Common myeloid progenitor, CD34-positive (primary cell): Measurements from ENCODE around the gene SNX24.

Source experiments
- CTCF ChIA-PET: fragments of 350-600 bp; sonication (Branson Sonifier 250); formaldehyde crosslinking; loops from one replicate; lab custom pipeline; 2021; ENCODE audit warnings: antibody characterized with exemption; lab: Charles Lee
- POLR2A ChIA-PET: fragments of 350-600 bp; sonication (Branson Sonifier 250); formaldehyde crosslinking; loops from one replicate; lab custom pipeline; 2021; ENCODE audit warnings: antibody characterized with exemption; lab: Charles Lee
- DNase-seq, 3 donors: peaks; one replicate each; pipeline versions ENCODE4 v3.0.0 to v3.0.0-alpha.2; 2013
- H3K27ac ChIP-seq, 2 experiments: 1 replicate in 1 of 2; 2 replicates in 1 of 2; pipeline ENCODE4 v1.7.0; 2013; ENCODE audit warnings: inconsistent platforms in 2 of 2, low read length in 2 of 2, mild to moderate bottlenecking in 2 of 2, low read depth in 1 of 2, moderate library complexity in 1 of 2; ENCODE audit not compliant: severe bottlenecking in 2 of 2, insufficient read depth in 1 of 2, poor library complexity in 1 of 2
- H3K27me3 ChIP-seq, 5 experiments: replicated peaks in 2 of 5; 1 replicate in 3 of 5; 2 replicates in 2 of 5; pipeline versions ENCODE4 v1.6.1 to v1.7.0; 2013; ENCODE audit warnings: low read length in 4 of 5, mild to moderate bottlenecking in 2 of 5, moderate library complexity in 2 of 5, inconsistent platforms in 1 of 5; ENCODE audit not compliant: insufficient read depth in 5 of 5, control insufficient read depth in 4 of 5
- H3K36me3 ChIP-seq, 4 experiments: 1 replicate in 2 of 4; 2 replicates in 2 of 4; pipeline versions ENCODE4 v1.6.1 to v1.7.0; 2013; ENCODE audit warnings: low read length in 3 of 4, control low read depth in 1 of 4, mild to moderate bottlenecking in 1 of 4; ENCODE audit not compliant: control insufficient read depth in 4 of 4, insufficient read depth in 4 of 4
- H3K4me1 ChIP-seq, 4 experiments: 1 replicate in 3 of 4; 2 replicates in 1 of 4; pipeline versions ENCODE4 v1.6.1 to v1.7.1; 2013; ENCODE audit warnings: low read length in 3 of 4, mild to moderate bottlenecking in 3 of 4, control low read depth in 1 of 4, inconsistent platforms in 1 of 4, moderate library complexity in 1 of 4; ENCODE audit not compliant: control insufficient read depth in 4 of 4, insufficient read depth in 4 of 4; ENCODE audit errors: control extremely low read depth in 1 of 4
- H3K4me3 ChIP-seq, 7 experiments: 1 replicate in 4 of 7; 2 replicates in 3 of 7; pipeline versions ENCODE4 v1.5.1 to v1.7.0; 2013; ENCODE audit warnings: mild to moderate bottlenecking in 7 of 7, low read length in 6 of 7, moderate library complexity in 6 of 7, inconsistent platforms in 2 of 7, low read depth in 2 of 7, control low read depth in 1 of 7; ENCODE audit not compliant: insufficient read depth in 4 of 7, control insufficient read depth in 1 of 7; ENCODE audit errors: extremely low read depth in 1 of 7
- H3K9me3 ChIP-seq, 5 experiments: 1 replicate in 4 of 5; 2 replicates in 1 of 5; pipeline versions ENCODE4 v1.6.1 to v1.7.1; 2013; ENCODE audit warnings: low read length in 4 of 5, mild to moderate bottlenecking in 2 of 5, inconsistent platforms in 1 of 5, low read depth in 1 of 5, moderate library complexity in 1 of 5; ENCODE audit not compliant: control insufficient read depth in 4 of 5, insufficient read depth in 2 of 5; ENCODE audit errors: control extremely low read depth in 1 of 5
- WGBS: methylation state at CpG from one replicate; pipeline ENCODE4 v1.1.5; 2013; ENCODE audit not compliant: insufficient coverage; 5-methylcytosine and 5-hydroxymethylcytosine counted together

The SNX24 gene

DNA sequence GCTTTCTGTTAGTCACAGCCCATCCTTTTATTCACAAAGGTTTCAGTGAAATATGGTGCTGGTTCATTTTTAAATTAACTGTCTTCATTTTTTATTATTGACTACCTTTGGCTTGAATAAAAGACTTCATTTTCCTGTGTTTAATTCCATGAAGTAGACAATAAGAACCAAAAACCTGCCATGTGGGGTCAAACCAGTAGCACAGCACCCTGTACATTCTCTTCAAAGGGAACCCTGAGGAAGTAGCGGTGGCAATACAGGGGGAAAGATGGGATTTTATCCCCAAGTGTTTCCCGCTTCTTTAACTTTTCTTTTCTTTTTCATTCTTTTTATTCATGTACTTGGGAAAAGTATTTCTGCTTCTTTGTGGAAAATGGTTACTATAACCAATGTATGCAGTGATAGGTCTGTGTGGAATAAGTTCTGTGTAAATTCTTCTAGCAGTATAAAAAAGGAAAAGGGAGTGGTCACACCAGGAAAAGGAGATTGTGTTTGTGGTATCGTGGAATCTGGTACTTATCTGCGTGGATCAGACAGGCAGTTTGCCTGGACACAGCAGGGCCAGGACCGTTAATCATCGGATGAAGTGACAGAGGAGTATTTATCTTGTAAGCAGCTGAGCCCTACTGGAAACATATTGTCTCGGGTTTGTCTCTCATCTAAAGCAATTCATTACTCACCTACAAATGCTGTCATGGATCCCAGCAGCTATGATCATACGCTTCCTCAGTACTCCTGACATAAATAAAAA is 96.9 kb downstream of the SNX24 start:
- H3K36me3 ChIP-seq = no peaks in the 10 kb centered on the region
- DNase-seq = peak in 2 of 3 donors; percentile 2 to 27
- H3K4me1 ChIP-seq = peaks cover 0 to 16% (median 3%) of the 10 kb centered on the region in 4 experiments
- H3K4me3 ChIP-seq = peak overlapping the region in 1 of 7 experiments; percentile 17
- ChIA-PET CTCF (interaction anchor here (1.3 kb wide), 1 partner anchor 426 kb away, joined by 3 read pairs; no protein-coding TSS in a partner anchor), POLR2A (no interaction called here)
- H3K27ac ChIP-seq = no peak overlapping the region
- peaks cover 0 to 1% (median 0%) of the 10 kb centered on the region in 5 experiments for H3K27me3 ChIP-seq
- no CpG with 5 or more reads among the region's 8 CpGs for WGBS
- no peaks in the 10 kb centered on the region for H3K9me3 ChIP-seq

DNA sequence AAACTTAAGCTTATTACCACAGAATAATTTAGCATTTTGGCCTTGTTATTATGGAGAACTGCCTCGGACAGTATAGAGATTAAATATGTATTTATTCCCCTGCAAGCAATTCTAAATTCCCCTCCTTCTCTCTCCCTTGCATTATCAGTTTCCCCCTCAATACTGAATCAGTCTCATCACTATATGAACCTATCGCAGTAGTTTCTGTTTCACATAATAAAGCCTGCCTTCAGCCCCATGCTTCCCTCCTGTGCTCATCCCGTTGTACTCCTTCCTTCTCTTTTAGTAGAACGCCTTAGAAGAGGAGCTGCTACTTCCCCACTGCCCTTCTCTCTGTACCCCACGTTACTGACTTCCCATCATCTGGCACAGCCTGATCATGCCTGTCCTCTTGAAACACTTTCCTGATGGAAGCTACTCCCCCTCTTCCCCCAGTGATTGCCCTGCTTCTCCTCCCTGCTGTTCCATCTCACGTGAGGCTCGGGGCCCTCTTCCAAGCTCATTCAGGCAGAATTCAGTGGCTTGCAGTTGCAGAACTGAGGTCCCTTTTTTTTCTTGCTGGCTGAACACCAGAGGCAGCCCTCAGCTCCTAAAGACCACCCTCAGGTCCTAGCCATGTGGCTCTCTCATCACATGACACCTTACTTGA is 97.8 kb downstream of the SNX24 start:
- Histone ChIP-seq H3K9me3 (no peaks in the 10 kb centered on the region), H3K36me3 (no peaks in the 10 kb centered on the region), H3K27ac (no peak overlapping the region), H3K4me1 (peaks cover 0 to 13% (median 3%) of the 10 kb centered on the region in 4 experiments), H3K27me3 (peaks cover 0 to 1% (median 0%) of the 10 kb centered on the region in 5 experiments), H3K4me3 (no peak overlapping the region)
- POLR2A ChIA-PET = no interaction called here
- no peak for DNase-seq
- CTCF ChIA-PET = interaction anchor here (1.3 kb wide), 1 partner anchor 427 kb away, joined by 3 read pairs; no protein-coding TSS in a partner anchor
- 63% methylated on average over 5 of the region's 7 CpGs for WGBS

DNA sequence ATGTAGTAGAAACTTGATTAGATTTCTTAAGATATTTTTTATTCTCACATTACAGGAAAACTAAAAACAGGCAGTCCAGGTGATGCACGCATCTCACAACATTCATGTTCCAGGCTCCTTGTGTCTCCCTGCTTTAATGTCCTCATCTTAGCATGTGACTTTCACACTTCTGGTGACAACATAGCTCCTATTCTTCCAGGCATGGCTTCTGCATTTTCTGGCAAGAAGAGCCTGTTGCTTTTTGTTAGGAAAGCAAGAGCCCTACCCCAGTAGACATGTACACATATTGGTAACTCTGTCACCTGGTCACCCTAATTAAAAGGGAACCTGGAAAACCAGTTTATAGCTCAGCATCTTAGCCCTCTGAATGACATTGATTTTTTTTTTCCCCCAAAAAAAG is 98.6 kb downstream of the SNX24 start:
- Histone ChIP-seq H3K27ac (no peak overlapping the region), H3K9me3 (no peaks in the 10 kb centered on the region), H3K36me3 (no peaks in the 10 kb centered on the region), H3K27me3 (peaks cover 0 to 1% (median 0%) of the 10 kb centered on the region in 5 experiments), H3K4me3 (no peak overlapping the region), H3K4me1 (peaks cover 0 to 13% (median 3%) of the 10 kb centered on the region in 4 experiments)
- no peak for DNase-seq
- POLR2A ChIA-PET = no interaction called here
- WGBS = 100% methylated on average over 1 of the region's 1 CpG
- CTCF ChIA-PET = no interaction called here

DNA sequence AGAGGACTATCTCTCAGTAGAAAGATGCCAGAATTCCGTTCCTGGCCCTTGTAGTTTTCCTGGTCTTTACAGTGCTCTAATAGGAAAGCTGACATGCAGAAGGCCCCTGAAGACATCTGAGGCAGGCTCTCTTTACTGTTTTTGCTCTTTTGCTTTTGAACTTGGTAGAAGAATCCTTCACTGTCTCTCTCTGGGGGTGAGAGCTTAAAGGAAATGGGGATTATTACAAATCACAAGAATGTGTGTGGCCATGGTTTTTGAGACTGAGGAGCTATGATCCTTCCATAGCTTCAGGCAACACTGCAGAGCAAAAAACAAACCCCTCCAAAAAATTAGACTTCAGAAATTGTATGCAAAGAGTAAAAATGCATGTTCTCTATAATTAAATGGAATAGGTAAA is 102.0 kb downstream of the SNX24 start:
- Histone ChIP-seq H3K4me1 (peaks cover 0 to 10% (median 3%) of the 10 kb centered on the region in 4 experiments), H3K9me3 (no peaks in the 10 kb centered on the region), H3K27me3 (peaks cover 0 to 1% (median 0%) of the 10 kb centered on the region in 5 experiments), H3K27ac (no peak overlapping the region), H3K36me3 (no peaks in the 10 kb centered on the region), H3K4me3 (no peak overlapping the region)
- ChIA-PET POLR2A (no interaction called here), CTCF (no interaction called here)
- DNase-seq = no peak
- 100% methylated on average over 1 of the region's 1 CpG for WGBS

DNA sequence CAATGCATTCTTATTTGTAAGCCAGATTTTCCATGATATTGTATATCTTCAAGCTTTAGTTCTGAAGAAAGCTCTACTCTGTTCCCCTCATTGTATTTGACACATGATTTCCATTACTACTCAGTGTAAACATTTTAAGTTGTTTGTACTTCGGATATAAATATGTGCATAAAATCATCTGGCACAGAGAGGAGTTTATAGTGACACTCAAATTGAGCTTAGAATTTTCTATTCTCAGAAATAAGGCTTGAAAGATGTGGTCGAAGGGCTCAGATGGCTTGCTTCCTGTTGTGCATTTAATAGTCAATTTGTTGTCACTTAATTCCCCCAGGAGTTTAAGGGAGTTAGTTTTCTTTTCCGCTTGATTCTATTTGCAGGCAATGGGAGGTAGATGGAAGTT is 102.4 kb downstream of the SNX24 start:
- POLR2A ChIA-PET = no interaction called here
- H3K36me3 ChIP-seq = no peaks in the 10 kb centered on the region
- CTCF ChIA-PET = no interaction called here
- peaks cover 0 to 6% (median 2%) of the 10 kb centered on the region in 4 experiments for H3K4me1 ChIP-seq
- 100% methylated on average over 1 of the region's 3 CpGs for WGBS
- no peak for DNase-seq
- peaks cover 0 to 1% (median 0%) of the 10 kb centered on the region in 5 experiments for H3K27me3 ChIP-seq
- H3K4me3 ChIP-seq = no peak overlapping the region
- H3K9me3 ChIP-seq = no peaks in the 10 kb centered on the region
- H3K27ac ChIP-seq = no peak overlapping the region

DNA sequence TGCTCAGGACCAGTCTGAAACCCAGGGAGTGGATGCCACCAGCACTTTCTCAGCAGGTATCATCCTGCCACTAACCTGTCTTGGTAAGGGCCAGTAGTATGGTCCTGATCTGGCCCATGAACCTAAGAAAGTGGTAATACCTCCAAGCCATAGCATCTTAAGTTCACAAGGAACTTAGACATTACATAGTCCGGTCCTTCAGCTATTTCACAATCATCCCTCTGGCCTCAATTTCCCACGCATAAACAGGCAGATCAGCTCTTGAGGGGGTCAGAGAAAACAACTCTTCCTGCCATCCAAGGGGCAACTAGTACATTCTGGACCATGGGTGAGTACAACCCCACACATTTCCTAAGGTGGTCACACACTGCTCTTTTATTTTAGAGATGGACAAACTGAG is 102.9 kb downstream of the SNX24 start:
- ChIA-PET POLR2A (no interaction called here), CTCF (no interaction called here)
- no peak for DNase-seq
- Histone ChIP-seq H3K9me3 (no peaks in the 10 kb centered on the region), H3K27me3 (peaks cover 0 to 1% (median 0%) of the 10 kb centered on the region in 5 experiments), H3K4me3 (no peak overlapping the region), H3K4me1 (peaks cover 0 to under 1% (median 0%) of the 10 kb centered on the region in 4 experiments), H3K27ac (no peak overlapping the region), H3K36me3 (no peaks in the 10 kb centered on the region)
- 95% methylated on average over 2 of the region's 2 CpGs for WGBS

DNA sequence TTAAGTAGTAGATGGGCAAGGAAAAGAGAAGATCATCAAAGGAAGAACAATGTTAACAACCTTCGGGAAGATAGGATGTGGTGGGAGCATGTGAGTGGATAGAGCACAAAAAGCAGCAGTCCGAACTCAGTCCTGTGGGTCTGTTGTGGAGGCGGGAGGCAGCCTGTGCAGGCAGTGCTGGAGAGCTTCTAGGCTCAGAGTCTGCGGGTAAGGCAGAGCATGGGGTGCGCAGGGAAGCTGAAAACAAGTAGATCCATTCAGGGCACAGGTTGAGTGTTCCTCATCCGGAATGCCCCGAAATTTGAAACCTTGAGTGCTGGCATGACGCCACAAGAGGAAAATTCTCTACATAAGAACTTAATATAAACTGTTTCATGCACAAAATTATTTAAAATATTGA is 106.2 kb downstream of the SNX24 start:
- no peaks in the 10 kb centered on the region for H3K4me1 ChIP-seq
- H3K27me3 ChIP-seq = peaks cover 0 to 1% (median 0%) of the 10 kb centered on the region in 5 experiments
- peaks cover 0 to 4% (median 0%) of the 10 kb centered on the region in 5 experiments for H3K9me3 ChIP-seq
- H3K36me3 ChIP-seq = no peaks in the 10 kb centered on the region
- H3K27ac ChIP-seq = no peak overlapping the region
- no peak overlapping the region for H3K4me3 ChIP-seq
- CTCF ChIA-PET = no interaction called here
- POLR2A ChIA-PET = no interaction called here
- WGBS = 95% methylated on average over 5 of the region's 8 CpGs
- no peak for DNase-seq
